ENCODE data around the gene ITIH3. TPM values are rescaled to one million over a fixed set of nuclear protein-coding genes. Genes with fewer than 3 reads are reported as not detected.

Gene ITIH3
- total RNA-seq, 6 experiments from 2014 or later, result 742 to 1,822 (median 982) TPM

- Histone ChIP-seq H3K36me3 (peaks cover 0 to 13% (median 8%) of the 10 kb centered on the region in 4 donors), H3K4me3 (no peak overlapping the region), H3K27ac (no peak overlapping the region), H3K9me3 (no peaks in the 10 kb centered on the region), H3K27me3 (no peaks in the 10 kb centered on the region), H3K4me1 (no peaks in the 10 kb centered on the region)
- TF ChIP-seq POLR2A (IDR thresholded peaks at IDR 0.05) (no peak), CTCF (IDR thresholded peaks at IDR 0.05) (no peak)
- intact Hi-C loops (cut with DNase I), result loop anchor here (5.0 to 10.0 kb wide), 2 partner anchors 83 to 221 kb away; no protein-coding TSS in a partner anchor
- DNase-seq, result no peak
- WGBS (ENCODE audit: insufficient coverage, low coverage, low lambda C conversion rate, missing lambda C conversion rate), result 100% methylated on average over 1 of the region's 2 CpGs
- no peak for ATAC-seq
Measured at GRCh38 chr3:52854013-52854412, 59.4 kb downstream of the ITIH3 start.

- Histone ChIP-seq H3K27ac (no peak overlapping the region), H3K9me3 (no peaks in the 10 kb centered on the region), H3K4me3 (no peak overlapping the region), H3K4me1 (no peaks in the 10 kb centered on the region), H3K36me3 (peaks cover 0 to 9% (median 6%) of the 10 kb centered on the region in 4 donors), H3K27me3 (no peaks in the 10 kb centered on the region)
- no peak for TF ChIP-seq CTCF (IDR thresholded peaks at IDR 0.05)
- DNase-seq, result no peak
- intact Hi-C loops (cut with DNase I), result loop anchor here in 1 of 2 donors (10.0 kb wide), 1 partner anchor 218 kb away; no protein-coding TSS in a partner anchor
- WGBS (ENCODE audit: insufficient coverage, low coverage, low lambda C conversion rate, missing lambda C conversion rate), result 83% methylated on average over 2 of the region's 5 CpGs
- ATAC-seq, result no peak
Measured at GRCh38 chr3:52856666-52857065, 62.1 kb downstream of the ITIH3 start.

GRCh38 chr3:52857133-52857532, 62.5 kb downstream of the ITIH3 start:
- Histone ChIP-seq H3K9me3 (no peaks in the 10 kb centered on the region), H3K36me3 (peaks cover 0 to 4% (median 2%) of the 10 kb centered on the region in 4 donors), H3K4me3 (no peak overlapping the region), H3K27ac (no peak overlapping the region), H3K4me1 (no peaks in the 10 kb centered on the region), H3K27me3 (no peaks in the 10 kb centered on the region)
- intact Hi-C loops (cut with DNase I), result loop anchor here in 1 of 2 donors (10.0 kb wide), 1 partner anchor 218 kb away; no protein-coding TSS in a partner anchor
- WGBS (ENCODE audit: insufficient coverage, low coverage, low lambda C conversion rate, missing lambda C conversion rate), result 83% methylated on average over 2 of the region's 3 CpGs
- TF ChIP-seq CTCF (IDR thresholded peaks at IDR 0.05) (no peak), POLR2A (IDR thresholded peaks at IDR 0.05) (no peak)
- DNase-seq (no peak), ATAC-seq (no peak)

GRCh38 chr3:52857864-52858263, 63.3 kb downstream of the ITIH3 start:
- Histone ChIP-seq H3K27me3 (no peaks in the 10 kb centered on the region), H3K36me3 (no peaks in the 10 kb centered on the region), H3K27ac (no peak overlapping the region), H3K4me1 (no peaks in the 10 kb centered on the region), H3K9me3 (no peaks in the 10 kb centered on the region), H3K4me3 (no peak overlapping the region)
- TF ChIP-seq CTCF (IDR thresholded peaks at IDR 0.05), result no peak
- TF ChIP-seq POLR2A (IDR thresholded peaks at IDR 0.05), result no peak
- ATAC-seq (no peak), DNase-seq (no peak)
- intact Hi-C loops (cut with DNase I), result loop anchor here in 1 of 2 donors (10.0 kb wide), 1 partner anchor 217 kb away; no protein-coding TSS in a partner anchor
- WGBS (ENCODE audit: insufficient coverage, low coverage, low lambda C conversion rate, missing lambda C conversion rate), result 100% methylated on average over 5 of the region's 5 CpGs

Small RNA genes lying within 50 kb of the gene (microRNA-seq; reads per million reads assigned to microRNA genes)
- 0 reads per million in 2 donors for gene MIR8064

Small RNA genes lying within 50 kb of the gene (small RNA-seq; reads per million reads assigned to genes)
- gene MIR8064 (0 reads per million in 2 experiments), gene MUSTN1 (0 reads per million in 2 experiments)

Other genes starting within 250 kb of the ITIH3 start
- 10 to 100 TPM; 17.1 to 36.4 (median 27.2) TPM for gene PBRM1, start 108.9 kb upstream of the ITIH3 start, total RNA-seq
- gene GNL3, start 108.8 kb upstream of the ITIH3 start, total RNA-seq, result 10 to 100 TPM; 20.0 to 86.2 (median 41.7) TPM
- gene GLT8D1, start 89.0 kb upstream of the ITIH3 start, total RNA-seq, result 10 to 100 TPM; 23.0 to 63.1 (median 46.9) TPM
- 100 to 1,000 TPM in 3 of 6 experiments, 10 to 100 TPM in 3; 60.7 to 193 (median 94.1) TPM for gene SPCS1, start 88.7 kb upstream of the ITIH3 start, total RNA-seq
- 10 to 100 TPM in 5 of 6 experiments, 1 to 10 TPM in 1; 7.3 to 18.9 (median 14.8) TPM for gene NEK4, start 23.9 kb upstream of the ITIH3 start, total RNA-seq
- 1,000 to 10,000 TPM in 4 of 6 experiments, 100 to 1,000 TPM in 2; 376 to 1,846 (median 1,201) TPM for gene ITIH1, start 17.2 kb upstream of the ITIH3 start, total RNA-seq
- 1,000 to 10,000 TPM; 1,573 to 4,137 (median 3,531) TPM for gene ITIH4, start 35.9 kb downstream of the ITIH3 start, total RNA-seq
- gene MUSTN1, start 40.2 kb downstream of the ITIH3 start, total RNA-seq, result 1 to 10 TPM in 3 of 6 experiments, under 1 TPM in 1, not detected in 2; 0.59 to 9.9 (median 5.7) TPM
- 10 to 100 TPM; 17.4 to 48.5 (median 33.8) TPM for gene STIMATE, start 102.8 kb downstream of the ITIH3 start, total RNA-seq